HG02623 (cell line): ENCODE data around the gene SLCO4C1.

ENCODE experiments used
- ATAC-seq: cut with Tn5 transposase; IDR thresholded peaks from one replicate; pipeline ENCODE4 v1.9.1; 2021; ENCODE audit warnings: moderate library complexity; ENCODE audit not compliant: unreplicated experiment

Gene SLCO4C1

DNA sequence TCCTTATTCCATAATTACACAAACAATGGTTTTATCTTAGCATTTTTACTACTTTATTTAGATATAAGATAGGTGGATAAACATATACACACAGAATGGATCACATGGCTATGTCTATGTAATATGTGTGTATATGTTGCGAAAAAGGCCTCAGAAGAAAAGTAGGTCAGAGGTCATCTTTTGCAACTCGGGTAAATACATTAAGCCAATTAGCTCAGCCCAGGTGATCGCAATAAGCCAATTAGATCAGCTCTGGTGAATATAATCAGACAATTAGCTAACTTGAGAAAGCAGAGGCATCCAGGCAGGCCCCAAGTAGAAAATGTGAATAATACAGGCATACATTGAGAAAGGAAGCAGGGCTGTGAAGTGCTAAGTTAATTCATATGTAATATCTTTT is 24.3 kb downstream of the SLCO4C1 start:
- no peak for ATAC-seq

- no peak for ATAC-seq
These were observed 26.0 kb downstream of the SLCO4C1 start for GRCh38 chr5:102270036-102270435.

DNA sequence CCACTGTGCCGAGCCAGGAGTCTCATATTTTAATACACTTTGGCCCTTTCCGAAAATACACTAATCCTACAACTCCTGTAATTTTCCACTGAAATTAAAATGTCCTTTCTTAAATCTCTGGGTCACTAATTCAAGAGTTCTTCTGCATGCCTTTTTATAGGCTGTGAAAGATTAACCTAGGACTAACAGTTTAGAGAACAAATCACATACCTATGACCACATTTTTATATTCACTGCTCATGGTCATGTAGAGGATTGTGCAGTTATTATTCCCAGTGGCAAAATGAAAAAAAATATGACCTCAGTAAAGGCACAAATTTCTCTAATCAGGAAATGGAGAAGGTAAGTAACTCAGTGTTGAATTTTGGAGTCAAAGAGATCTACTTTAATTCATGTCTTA is 33.4 kb downstream of the SLCO4C1 start:
- no peak for ATAC-seq

- ATAC-seq, result no peak
These were observed 46.7 kb downstream of the SLCO4C1 start for GRCh38 chr5:102249381-102249780.

GRCh38 chr5:102243213-102243612 is 52.9 kb downstream of the SLCO4C1 start:
- ATAC-seq, result no peak

DNA sequence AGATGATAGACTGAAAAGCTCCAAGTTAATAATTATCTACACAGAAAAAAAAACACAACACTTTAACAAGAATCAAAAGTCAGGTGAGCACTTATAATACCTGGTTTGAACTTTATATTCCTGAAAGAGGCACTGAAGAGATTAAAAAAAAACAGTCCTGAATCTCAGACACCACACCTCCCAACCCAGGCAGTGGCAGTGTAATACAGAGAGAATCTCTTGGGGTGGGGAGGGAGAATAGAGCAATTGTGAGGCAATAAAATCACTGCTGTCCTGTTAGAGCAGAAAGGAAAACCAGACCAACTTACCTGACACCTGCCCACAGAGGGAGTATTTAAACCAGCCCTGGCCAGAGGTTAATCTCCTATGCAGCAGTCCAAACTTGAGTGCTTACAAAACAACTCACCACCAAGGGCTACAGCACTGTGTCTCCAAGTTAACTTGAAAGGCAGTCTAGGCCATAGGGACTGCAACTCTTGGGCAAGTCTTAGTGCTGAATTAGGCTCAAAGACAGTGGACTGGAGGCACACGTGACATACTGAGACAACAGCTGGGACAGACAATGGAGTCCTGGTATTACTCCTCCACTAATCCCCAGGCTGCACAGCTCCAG is 54.2 kb downstream of the SLCO4C1 start:
- ATAC-seq, result no peak

- ATAC-seq, result peak; percentile 73
These were observed 64.1 kb downstream of the SLCO4C1 start for GRCh38 chr5:102231693-102232619.

DNA sequence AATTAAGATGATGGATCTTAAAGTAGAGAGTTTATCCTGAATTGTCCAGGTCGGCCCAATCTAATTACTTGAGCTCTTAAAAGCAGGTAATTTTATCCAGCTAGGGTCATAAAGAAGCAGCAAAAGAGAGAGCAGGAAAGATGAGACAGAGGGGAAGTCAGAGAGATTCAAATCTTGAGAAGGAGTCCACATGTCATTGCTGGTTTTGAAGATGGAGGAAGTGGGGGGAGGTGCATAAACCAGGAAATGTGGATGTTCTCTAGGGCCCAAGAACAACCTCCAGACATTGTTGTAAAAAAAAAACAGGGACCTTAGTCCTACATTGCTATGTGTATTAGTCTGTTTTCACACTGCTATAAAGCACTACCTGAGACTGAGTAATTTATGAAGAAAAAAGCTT is 66.4 kb downstream of the SLCO4C1 start:
- ATAC-seq, result no peak

GRCh38 chr5:102226321-102226720 is 69.8 kb downstream of the SLCO4C1 start:
- no peak for ATAC-seq

DNA sequence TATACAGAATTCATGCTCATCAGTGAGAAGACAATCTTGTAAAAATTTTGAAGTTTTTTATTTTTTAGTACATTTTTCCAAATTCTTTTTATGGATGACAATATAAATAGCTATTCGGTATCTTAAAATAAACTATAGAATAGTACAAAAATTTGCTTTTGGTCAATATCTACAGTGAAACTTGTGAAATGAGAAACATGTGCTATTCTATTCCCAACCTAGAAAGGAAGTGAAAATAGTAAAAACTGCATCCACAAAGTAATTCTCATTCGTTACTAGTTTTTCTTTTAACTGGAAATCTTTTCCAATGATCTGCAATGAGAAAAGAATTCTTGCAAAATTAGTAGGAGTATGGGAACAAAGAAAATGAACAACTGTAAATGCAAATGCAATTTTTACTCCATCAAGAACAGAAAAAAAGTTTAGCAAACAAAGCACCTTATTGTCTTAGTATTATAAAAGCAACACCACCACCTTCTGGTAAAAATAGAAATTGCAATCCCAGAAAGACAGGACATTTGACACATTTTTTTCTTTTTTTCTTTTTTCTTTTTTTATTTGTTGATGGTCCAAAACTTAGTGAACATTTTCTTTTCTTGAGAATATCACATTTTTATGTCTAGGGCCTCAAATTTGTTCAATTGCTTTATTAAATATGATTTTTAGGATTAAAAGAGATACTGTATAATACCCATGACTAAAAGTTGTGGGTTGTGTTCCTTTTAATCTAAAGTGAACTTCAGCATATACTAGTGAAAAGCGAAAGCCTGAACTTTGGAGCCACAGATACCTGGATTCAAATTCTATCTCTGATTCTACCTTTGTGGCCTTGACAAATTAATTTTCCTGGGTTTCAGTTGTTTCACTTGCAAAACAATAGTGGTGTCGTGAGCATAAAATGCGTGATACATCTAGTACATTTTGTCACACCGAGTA is 72.3 kb downstream of the SLCO4C1 start:
- peak; percentile 65 for ATAC-seq

- no peak for ATAC-seq
These were observed 73.3 kb downstream of the SLCO4C1 start for GRCh38 chr5:102222772-102223171.

- ATAC-seq, result no peak
These were observed 74.1 kb downstream of the SLCO4C1 start for GRCh38 chr5:102221949-102222348.

- ATAC-seq, result no peak
These were observed 77.9 kb downstream of the SLCO4C1 start for GRCh38 chr5:102218159-102218558.

GRCh38 chr5:102216678-102217077 is 79.4 kb downstream of the SLCO4C1 start:
- no peak for ATAC-seq

DNA sequence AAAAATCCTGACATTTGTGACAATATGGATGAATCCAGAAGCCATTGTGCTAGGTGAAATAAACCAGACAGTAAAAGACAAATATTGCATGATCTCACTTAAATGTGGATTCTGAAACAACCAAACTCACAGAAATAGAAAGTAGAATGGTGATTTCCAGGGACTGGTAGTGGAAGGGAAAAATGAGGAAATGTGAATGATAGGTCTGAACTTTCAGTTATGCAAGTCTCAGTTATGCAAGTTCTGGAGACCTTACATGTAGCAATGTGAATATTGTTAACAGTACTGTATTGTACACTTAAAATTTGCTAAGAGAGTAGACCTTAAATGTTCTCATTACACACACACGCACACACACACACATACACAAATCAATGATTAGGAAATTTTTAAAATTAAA is 84.9 kb downstream of the SLCO4C1 start:
- ATAC-seq, result no peak

GRCh38 chr5:102200861-102201260 is 95.2 kb downstream of the SLCO4C1 start:
- ATAC-seq, result no peak

DNA sequence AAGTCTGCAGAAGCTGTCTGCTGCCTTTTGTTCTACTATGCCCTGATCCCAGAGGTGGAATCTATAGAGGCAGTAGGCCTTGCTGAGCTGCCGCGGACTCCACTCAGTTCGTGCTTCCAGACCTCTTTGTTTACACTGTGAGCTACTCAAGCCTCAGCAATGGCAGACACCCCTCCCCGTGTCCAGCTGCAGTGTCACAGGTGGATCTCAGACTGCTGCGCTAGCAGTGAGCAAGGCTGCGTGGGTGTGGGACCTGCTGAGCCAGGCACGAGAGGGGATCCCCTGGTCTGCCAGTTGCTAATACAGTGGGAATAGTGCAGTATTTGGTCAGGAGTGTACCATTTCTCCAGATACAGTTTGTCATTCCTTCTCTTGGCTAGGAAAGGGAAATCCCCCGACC is 99.6 kb downstream of the SLCO4C1 start:
- ATAC-seq, result no peak
